ENCODE measurements around the gene ATXN1.

The ATXN1 gene

GRCh38 chr6:16683641-16684194 lies 77.5 kb downstream of the ATXN1 start:
- no peak for DNase-seq (ENCODE audit: extremely low read depth in 1 of 2, low read depth in 1 of 2)

GRCh38 chr6:16681260-16681873 lies 79.9 kb downstream of the ATXN1 start:
- no peak for DNase-seq (ENCODE audit: extremely low read depth in 1 of 2, low read depth in 1 of 2)

DNA sequence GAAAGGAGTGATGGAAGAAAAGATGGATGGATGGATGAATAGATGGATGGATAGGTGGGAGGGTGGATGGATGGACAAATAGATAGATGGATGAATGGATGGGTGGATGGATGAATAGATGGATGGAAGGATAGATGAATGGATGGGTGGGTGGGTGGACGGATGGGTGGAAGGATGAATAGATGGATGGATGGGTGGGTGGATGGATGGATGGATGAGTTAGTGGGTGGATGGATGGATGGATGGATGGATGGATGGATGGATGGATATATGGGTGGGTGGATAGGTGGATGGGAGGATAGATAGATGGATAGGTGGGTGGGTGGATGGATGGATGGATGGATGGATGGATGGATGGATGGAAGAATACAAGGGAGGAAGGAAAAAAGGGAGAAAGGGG lies 82.2 kb downstream of the ATXN1 start:
- DNase-seq (ENCODE audit: extremely low read depth in 1 of 2, low read depth in 1 of 2), result no peak

- no peak for DNase-seq (ENCODE audit: extremely low read depth in 1 of 2, low read depth in 1 of 2)
These were observed 83.8 kb downstream of the ATXN1 start for GRCh38 chr6:16677458-16677857.

- no peak for DNase-seq (ENCODE audit: extremely low read depth in 1 of 2, low read depth in 1 of 2)
These were observed 84.3 kb downstream of the ATXN1 start for GRCh38 chr6:16676978-16677377.

GRCh38 chr6:16676376-16676775 lies 84.9 kb downstream of the ATXN1 start:
- no peak for DNase-seq (ENCODE audit: extremely low read depth in 1 of 2, low read depth in 1 of 2)

DNA sequence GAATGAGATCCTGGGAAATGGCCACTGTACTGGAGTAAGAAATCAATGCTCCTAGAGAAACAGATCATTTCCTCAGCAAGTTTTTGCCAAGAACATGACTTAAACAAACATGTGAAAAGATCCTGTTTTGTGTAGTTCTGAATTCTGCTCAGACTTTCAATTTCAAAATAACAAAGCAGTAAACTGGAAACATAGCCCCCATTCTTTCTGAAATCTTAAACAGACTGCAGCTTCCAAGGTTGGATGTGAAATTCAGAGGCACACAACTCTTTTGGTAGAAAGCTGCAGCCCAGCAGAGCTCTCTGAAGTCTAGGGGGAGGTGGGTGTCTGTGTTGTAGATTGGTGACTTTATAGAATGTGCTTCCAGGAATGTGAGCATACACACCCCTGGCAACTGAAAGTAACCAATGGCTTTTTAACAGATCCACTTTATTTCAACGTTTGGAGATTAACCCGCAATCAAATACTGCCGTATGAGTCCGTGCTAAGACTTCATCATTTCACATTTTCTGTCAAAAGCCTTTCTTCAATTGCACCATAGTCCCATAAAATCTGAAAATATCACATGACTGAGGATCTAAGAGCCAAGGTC lies 86.4 kb downstream of the ATXN1 start:
- DNase-seq (ENCODE audit: extremely low read depth in 1 of 2, low read depth in 1 of 2), result no peak

- DNase-seq (ENCODE audit: extremely low read depth in 1 of 2, low read depth in 1 of 2), result no peak
These were observed 88.1 kb downstream of the ATXN1 start for GRCh38 chr6:16673011-16673797.

DNA sequence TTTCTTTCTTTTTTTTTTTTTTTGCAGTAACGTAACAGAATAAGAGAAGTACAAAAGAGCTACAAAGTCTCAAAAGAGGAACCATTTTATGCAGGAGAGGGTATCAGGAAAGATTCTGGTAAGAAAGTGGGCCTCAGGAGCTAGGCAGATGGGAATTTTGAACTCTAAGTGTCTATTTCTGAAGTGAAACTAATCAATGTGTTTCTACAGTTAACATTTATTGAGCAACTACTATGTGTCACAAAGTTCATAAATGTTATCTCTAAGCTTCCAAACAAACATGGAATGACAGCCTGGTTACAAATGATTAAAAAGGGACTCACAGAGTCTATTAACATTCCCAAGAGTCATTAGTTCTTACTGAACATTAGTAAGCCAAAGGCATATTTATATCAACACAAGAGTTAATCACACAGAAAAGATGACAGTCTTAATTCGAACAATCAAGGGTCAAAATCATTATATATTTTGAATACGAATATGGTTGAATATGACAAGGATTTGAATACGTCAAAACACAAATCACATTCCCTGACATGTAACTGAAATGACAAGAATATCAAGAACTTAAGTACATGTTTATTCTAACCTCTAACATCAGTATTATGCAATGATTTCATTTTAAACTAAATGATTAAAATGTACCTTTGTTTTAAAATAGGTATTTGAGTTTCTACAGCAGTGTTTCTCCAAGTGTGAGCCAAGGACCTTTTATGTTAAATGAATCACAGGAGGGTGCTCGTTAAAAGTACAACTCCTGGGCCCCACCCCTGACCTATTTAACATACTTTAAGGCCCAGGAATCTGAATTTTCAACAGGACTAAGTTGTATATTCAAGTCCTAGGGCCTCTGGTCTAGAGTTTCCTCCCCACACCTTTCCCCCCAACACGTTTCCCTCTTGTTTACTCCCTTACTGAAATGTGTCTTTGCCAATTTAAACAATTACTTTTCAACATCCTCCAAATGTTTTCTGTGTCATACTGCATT lies 89.7 kb downstream of the ATXN1 start:
- DNase-seq (ENCODE audit: extremely low read depth in 1 of 2, low read depth in 1 of 2), result no peak

GRCh38 chr6:16670617-16671051 lies 90.6 kb downstream of the ATXN1 start:
- DNase-seq (ENCODE audit: extremely low read depth in 1 of 2, low read depth in 1 of 2), result no peak

DNA sequence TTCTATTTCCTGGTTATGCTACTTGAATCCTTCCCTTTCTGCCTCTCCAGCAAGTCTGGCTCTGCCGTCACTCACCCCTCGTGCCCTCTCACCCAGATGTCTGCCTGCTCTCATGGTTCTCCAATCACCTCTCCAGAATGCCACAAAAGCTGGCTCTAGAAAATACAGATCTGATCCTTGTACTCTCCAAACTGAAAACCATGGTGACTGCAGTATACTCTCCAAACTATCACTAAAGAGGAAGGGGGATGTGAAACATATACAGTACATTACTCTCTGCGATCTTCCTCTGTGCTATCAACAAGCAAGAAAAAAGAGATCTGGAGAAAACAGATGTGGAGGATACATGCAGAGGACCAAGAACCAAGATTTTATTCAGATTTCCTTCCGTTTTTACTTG lies 91.1 kb downstream of the ATXN1 start:
- DNase-seq (ENCODE audit: extremely low read depth in 1 of 2, low read depth in 1 of 2), result no peak

- peak; percentile 30 to 45 for DNase-seq (ENCODE audit: extremely low read depth in 1 of 2, low read depth in 1 of 2)
These were observed 92.0 kb downstream of the ATXN1 start for GRCh38 chr6:16669227-16669626.

DNA sequence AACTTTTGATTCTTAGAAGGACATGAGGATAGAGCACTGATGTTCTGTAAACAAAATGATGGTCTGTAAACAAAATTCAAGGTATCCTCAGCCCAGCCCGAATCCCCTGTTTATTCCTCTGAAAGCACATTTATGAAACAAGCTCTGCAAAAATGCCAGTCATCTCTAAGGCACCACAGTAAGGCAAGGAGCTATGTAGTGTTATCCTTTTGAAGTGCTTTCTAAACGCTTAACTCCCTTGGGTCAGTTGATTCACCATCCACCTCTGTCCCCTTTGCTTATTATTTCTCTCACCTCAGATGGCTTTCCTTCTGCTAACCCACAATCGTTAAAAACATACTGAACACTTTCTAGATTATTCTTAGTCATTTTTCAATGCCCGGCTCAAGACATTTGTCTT lies 93.8 kb downstream of the ATXN1 start:
- DNase-seq (ENCODE audit: extremely low read depth in 1 of 2, low read depth in 1 of 2), result no peak

- DNase-seq (ENCODE audit: extremely low read depth in 1 of 2, low read depth in 1 of 2), result no peak
These were observed 95.3 kb downstream of the ATXN1 start for GRCh38 chr6:16665992-16666391.

GRCh38 chr6:16665182-16665581 lies 96.1 kb downstream of the ATXN1 start:
- DNase-seq (ENCODE audit: extremely low read depth in 1 of 2, low read depth in 1 of 2), result no peak

DNA sequence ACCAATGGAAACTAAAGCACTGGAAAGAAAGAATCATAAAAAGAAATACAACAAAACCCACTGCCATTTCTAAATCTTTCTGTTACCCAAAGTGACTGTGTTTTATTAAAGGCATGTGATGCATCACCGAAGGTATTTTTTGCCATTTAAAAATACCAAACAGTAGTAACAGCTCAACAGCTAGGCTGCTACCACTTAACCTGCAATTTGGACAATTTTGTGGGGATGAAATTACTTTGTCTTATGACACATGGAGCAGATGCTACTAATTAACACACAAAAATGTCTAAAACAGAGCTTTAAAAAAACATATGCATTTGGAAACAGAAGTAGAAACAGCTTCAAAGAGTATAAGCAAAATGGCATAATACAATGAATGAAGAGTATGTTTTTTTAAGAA lies 97.4 kb downstream of the ATXN1 start:
- DNase-seq (ENCODE audit: extremely low read depth in 1 of 2, low read depth in 1 of 2), result no peak

- DNase-seq (ENCODE audit: extremely low read depth in 1 of 2, low read depth in 1 of 2), result no peak
These were observed 101.1 kb downstream of the ATXN1 start for GRCh38 chr6:16660157-16660497.

GRCh38 chr6:16659466-16660156 lies 101.6 kb downstream of the ATXN1 start:
- no peak for DNase-seq (ENCODE audit: extremely low read depth in 1 of 2, low read depth in 1 of 2)

DNA sequence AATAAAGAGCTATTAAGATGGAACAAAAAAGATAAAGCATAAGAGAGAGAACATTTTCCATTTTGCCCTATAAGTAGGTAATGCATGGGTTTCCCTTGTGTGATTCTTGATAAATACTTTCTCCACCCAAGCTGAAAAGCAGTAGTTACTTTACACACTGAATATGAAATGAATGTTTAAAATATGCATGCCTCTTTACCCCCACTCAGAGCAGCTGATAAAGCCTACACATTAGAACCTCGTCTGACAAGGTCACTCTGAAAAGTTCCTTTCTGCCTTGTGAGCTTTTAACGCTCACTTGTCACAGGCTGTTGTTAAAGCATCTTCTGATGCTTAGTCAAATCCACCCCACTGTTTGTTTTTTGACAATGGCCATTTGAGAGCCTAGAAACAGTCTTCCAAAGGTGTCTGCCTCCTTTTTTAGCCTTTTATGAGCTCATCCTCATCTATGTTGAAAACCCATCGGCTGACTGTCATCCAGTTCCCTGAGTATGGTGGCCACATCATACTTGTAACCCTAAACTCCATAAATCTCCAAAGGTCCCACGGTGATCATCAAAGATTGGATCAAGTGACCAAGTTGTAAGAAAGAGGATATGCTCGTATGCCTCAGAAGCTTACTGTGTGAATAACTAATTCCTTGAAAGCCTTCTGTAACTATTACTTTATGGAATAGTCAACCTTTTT lies 102.8 kb downstream of the ATXN1 start:
- no peak for DNase-seq (ENCODE audit: extremely low read depth in 1 of 2, low read depth in 1 of 2)

GRCh38 chr6:16657768-16658167 lies 103.5 kb downstream of the ATXN1 start:
- DNase-seq (ENCODE audit: extremely low read depth in 1 of 2, low read depth in 1 of 2), result no peak

Data from activated CD8-positive, alpha-beta memory T cell treated with anti-CD3 and anti-CD28 coated beads for 1 hour (primary cell).